ENCODE measurements around the gene LRRC75A. TPM values are rescaled to one million over a fixed set of nuclear protein-coding genes. Genes with fewer than 3 reads are reported as not detected.
A peak's percentile ranks its signal among the peaks of the same experiment; 100 is the strongest.

LRRC75A gene
- total and polyA plus RNA-seq, 7 experiments from 2014 or later: 0.92 to 5.2 (median 3.3) TPM

- H3K4me1 ChIP-seq (ENCODE audit: control insufficient read depth in 2 of 2, insufficient read depth in 2 of 2, low read length in 2 of 2): peaks cover 2% of the 10 kb centered on the region in 2 donors
- ChIA-PET POLR2A (no interaction called here), CTCF (no interaction called here)
- Mint-ChIP-seq H3K9me3 (no peaks in the 10 kb centered on the region), H3K4me3 (no peak overlapping the region), H3K27me3 (peaks cover 0 to 52% (median 12%) of the 10 kb centered on the region in 5 donors), H3K4me1 (peaks cover 0 to 6% (median under 1%) of the 10 kb centered on the region in 7 donors), H3K27ac (no peak overlapping the region), H3K36me3 (no peaks in the 10 kb centered on the region)
- no peaks in the 10 kb centered on the region for H3K27me3 ChIP-seq (ENCODE audit: control insufficient read depth in 2 of 2, insufficient read depth in 2 of 2, low read length in 2 of 2)
- no peak for ATAC-seq
- no peaks in the 10 kb centered on the region for H3K9me3 ChIP-seq (ENCODE audit: control insufficient read depth in 2 of 3, low read length in 3 of 3)
- H3K4me3 ChIP-seq (ENCODE audit: low read length): no peak overlapping the region
- H3K27ac ChIP-seq (ENCODE audit: low read depth, low read length): no peak overlapping the region
- intact Hi-C loops (cut with micrococcal nuclease): no loop called here
- no peaks in the 10 kb centered on the region for H3K36me3 ChIP-seq (ENCODE audit: control insufficient read depth in 2 of 3, insufficient read depth in 3 of 3, low read length in 3 of 3)
- no peak for DNase-seq
Measured at GRCh38 chr17:16495980-16496819, 4.2 kb upstream of the LRRC75A start.

- CTCF ChIA-PET: no interaction called here
- H3K36me3 Mint-ChIP-seq: no peaks in the 10 kb centered on the region
- H3K9me3 Mint-ChIP-seq: no peaks in the 10 kb centered on the region
- no peaks in the 10 kb centered on the region for H3K27me3 ChIP-seq (ENCODE audit: control insufficient read depth in 2 of 2, insufficient read depth in 2 of 2, low read length in 2 of 2)
- no peaks in the 10 kb centered on the region for H3K9me3 ChIP-seq (ENCODE audit: control insufficient read depth in 2 of 3, low read length in 3 of 3)
- POLR2A ChIA-PET: interaction anchor here (0.7 kb wide), 1 partner anchor 57 kb away, joined by 3 read pairs; no protein-coding TSS in a partner anchor
- no peak for DNase-seq
- intact Hi-C loops (cut with micrococcal nuclease): no loop called here
- peaks cover 0 to 10% (median 6%) of the 10 kb centered on the region in 7 donors for H3K4me1 Mint-ChIP-seq
- H3K4me3 ChIP-seq (ENCODE audit: low read length): no peak overlapping the region
- H3K36me3 ChIP-seq (ENCODE audit: control insufficient read depth in 2 of 3, insufficient read depth in 3 of 3, low read length in 3 of 3): no peaks in the 10 kb centered on the region
- no peak overlapping the region for H3K4me3 Mint-ChIP-seq
- H3K27ac Mint-ChIP-seq: no peak overlapping the region
- no peak for ATAC-seq
- no peak overlapping the region for H3K27ac ChIP-seq (ENCODE audit: low read depth, low read length)
- peaks cover 7 to 8% of the 10 kb centered on the region in 2 donors for H3K4me1 ChIP-seq (ENCODE audit: control insufficient read depth in 2 of 2, insufficient read depth in 2 of 2, low read length in 2 of 2)
- peaks cover 0 to 58% (median 12%) of the 10 kb centered on the region in 5 donors for H3K27me3 Mint-ChIP-seq
Measured at GRCh38 chr17:16495561-16495960, 3.6 kb upstream of the LRRC75A start.

- ATAC-seq (no peak), DNase-seq (no peak)
- Mint-ChIP-seq H3K9me3 (no peaks in the 10 kb centered on the region), H3K4me1 (peaks cover 3 to 16% (median 11%) of the 10 kb centered on the region in 7 donors), H3K36me3 (no peaks in the 10 kb centered on the region), H3K4me3 (peak overlapping the region in 2 of 10 donors; percentile 85 to 89), H3K27me3 (peaks cover 0 to 65% (median 12%) of the 10 kb centered on the region in 5 donors), H3K27ac (no peak overlapping the region)
- Histone ChIP-seq H3K4me3 (ENCODE audit: low read length) (no peak overlapping the region), H3K36me3 (ENCODE audit: control insufficient read depth in 2 of 3, insufficient read depth in 3 of 3, low read length in 3 of 3) (no peaks in the 10 kb centered on the region), H3K27me3 (ENCODE audit: control insufficient read depth in 2 of 2, insufficient read depth in 2 of 2, low read length in 2 of 2) (no peaks in the 10 kb centered on the region), H3K4me1 (ENCODE audit: control insufficient read depth in 2 of 2, insufficient read depth in 2 of 2, low read length in 2 of 2) (peaks cover 7 to 9% of the 10 kb centered on the region in 2 donors), H3K27ac (ENCODE audit: low read depth, low read length) (no peak overlapping the region), H3K9me3 (ENCODE audit: control insufficient read depth in 2 of 3, low read length in 3 of 3) (no peaks in the 10 kb centered on the region)
- ChIA-PET CTCF (no interaction called here), POLR2A (no interaction called here)
- intact Hi-C loops (cut with micrococcal nuclease): loop anchor here (5.0 kb wide), 2 partner anchors 43 to 57 kb away; no protein-coding TSS in a partner anchor
Measured at GRCh38 chr17:16494059-16494458, 2.1 kb upstream of the LRRC75A start.

- peaks cover 7 to 9% of the 10 kb centered on the region in 2 donors for H3K4me1 ChIP-seq (ENCODE audit: control insufficient read depth in 2 of 2, insufficient read depth in 2 of 2, low read length in 2 of 2)
- Mint-ChIP-seq H3K36me3 (no peaks in the 10 kb centered on the region), H3K4me3 (peak overlapping the region in 5 of 10 donors; percentile 5 to 89 (median 85)), H3K4me1 (peaks cover 3 to 16% (median 11%) of the 10 kb centered on the region in 7 donors), H3K27ac (no peak overlapping the region), H3K9me3 (no peaks in the 10 kb centered on the region), H3K27me3 (peaks cover 0 to 67% (median 11%) of the 10 kb centered on the region in 5 donors)
- no peak for ATAC-seq
- intact Hi-C loops (cut with micrococcal nuclease): loop anchor here (5.0 kb wide), 2 partner anchors 44 to 56 kb away; no protein-coding TSS in a partner anchor
- no peaks in the 10 kb centered on the region for H3K27me3 ChIP-seq (ENCODE audit: control insufficient read depth in 2 of 2, insufficient read depth in 2 of 2, low read length in 2 of 2)
- H3K27ac ChIP-seq (ENCODE audit: low read depth, low read length): no peak overlapping the region
- no peak for DNase-seq
- H3K9me3 ChIP-seq (ENCODE audit: control insufficient read depth in 2 of 3, low read length in 3 of 3): no peaks in the 10 kb centered on the region
- H3K36me3 ChIP-seq (ENCODE audit: control insufficient read depth in 2 of 3, insufficient read depth in 3 of 3, low read length in 3 of 3): no peaks in the 10 kb centered on the region
- no peak overlapping the region for H3K4me3 ChIP-seq (ENCODE audit: low read length)
- CTCF ChIA-PET: interaction anchor here (0.7 to 1.4 kb wide), 2 partner anchors 15 to 40 kb away, joined by 3 to 5 read pairs; no protein-coding TSS in a partner anchor
- POLR2A ChIA-PET: no interaction called here
Measured at GRCh38 chr17:16493531-16494046, 1.6 kb upstream of the LRRC75A start.

- no peaks in the 10 kb centered on the region for H3K27me3 ChIP-seq (ENCODE audit: control insufficient read depth in 2 of 2, insufficient read depth in 2 of 2, low read length in 2 of 2)
- H3K4me3 ChIP-seq (ENCODE audit: low read length): no peak overlapping the region
- no peak overlapping the region for H3K27ac ChIP-seq (ENCODE audit: low read depth, low read length)
- POLR2A ChIA-PET: no interaction called here
- DNase-seq: no peak
- H3K36me3 Mint-ChIP-seq: no peaks in the 10 kb centered on the region
- no peaks in the 10 kb centered on the region for H3K9me3 Mint-ChIP-seq
- no peak for ATAC-seq
- H3K9me3 ChIP-seq (ENCODE audit: control insufficient read depth in 2 of 3, low read length in 3 of 3): no peaks in the 10 kb centered on the region
- H3K4me3 Mint-ChIP-seq: peak overlapping the region; percentile 70 to 89 (median 81)
- H3K4me1 ChIP-seq (ENCODE audit: control insufficient read depth in 2 of 2, insufficient read depth in 2 of 2, low read length in 2 of 2): peaks cover 7 to 9% of the 10 kb centered on the region in 2 donors
- H3K27me3 Mint-ChIP-seq: peaks cover 0 to 62% (median 4%) of the 10 kb centered on the region in 5 donors
- H3K36me3 ChIP-seq (ENCODE audit: control insufficient read depth in 2 of 3, insufficient read depth in 3 of 3, low read length in 3 of 3): no peaks in the 10 kb centered on the region
- peak overlapping the region in 3 of 9 donors; percentile 28 to 80 (median 59) for H3K27ac Mint-ChIP-seq
- intact Hi-C loops (cut with micrococcal nuclease): loop anchor here (1.0 to 5.0 kb wide), 3 partner anchors 42 to 56 kb away; no protein-coding TSS in a partner anchor
- CTCF ChIA-PET: interaction anchor here (0.7 to 1.4 kb wide), 2 partner anchors 14 to 40 kb away, joined by 3 to 5 read pairs; no protein-coding TSS in a partner anchor
- H3K4me1 Mint-ChIP-seq: peaks cover 3 to 16% (median 11%) of the 10 kb centered on the region in 7 donors
Measured at GRCh38 chr17:16492613-16493530, 879 bp upstream of the LRRC75A start.

GRCh38 chr17:16491131-16491702 is 776 bp downstream of the LRRC75A start:
- intact Hi-C loops (cut with micrococcal nuclease): loop anchor here (5.0 kb wide), 2 partner anchors 46 to 54 kb away; no protein-coding TSS in a partner anchor
- Histone ChIP-seq H3K36me3 (ENCODE audit: control insufficient read depth in 2 of 3, insufficient read depth in 3 of 3, low read length in 3 of 3) (no peaks in the 10 kb centered on the region), H3K9me3 (ENCODE audit: control insufficient read depth in 2 of 3, low read length in 3 of 3) (no peaks in the 10 kb centered on the region), H3K4me1 (ENCODE audit: control insufficient read depth in 2 of 2, insufficient read depth in 2 of 2, low read length in 2 of 2) (peaks cover 7 to 9% of the 10 kb centered on the region in 2 donors), H3K27ac (ENCODE audit: low read depth, low read length) (no peak overlapping the region), H3K27me3 (ENCODE audit: control insufficient read depth in 2 of 2, insufficient read depth in 2 of 2, low read length in 2 of 2) (no peaks in the 10 kb centered on the region), H3K4me3 (ENCODE audit: low read length) (peak overlapping the region; percentile 51)
- ChIA-PET CTCF (no interaction called here), POLR2A (no interaction called here)
- Mint-ChIP-seq H3K27me3 (peaks cover 0 to 52% (median 0%) of the 10 kb centered on the region in 5 donors), H3K36me3 (peaks cover 0 to 6% (median 0%) of the 10 kb centered on the region in 5 donors), H3K27ac (peak overlapping the region in 2 of 9 donors; percentile 36 to 62), H3K9me3 (no peaks in the 10 kb centered on the region), H3K4me1 (peaks cover 3 to 16% (median 12%) of the 10 kb centered on the region in 7 donors), H3K4me3 (peak overlapping the region; percentile 53 to 86 (median 73))
- DNase-seq: peak in 4 of 9 donors; percentile 4 to 33 (median 12)
- peak; percentile 26 for ATAC-seq
